Fibroblast of skin of back (primary cell): ENCODE results near the gene TSPYL2. TPM values are rescaled to one million over a fixed set of nuclear protein-coding genes. Genes with fewer than 3 reads are reported as not detected.

Source experiments
- DNase-seq: peaks from one replicate; pipeline ENCODE4 v3.0.0-alpha.2; 2013
- polyA plus RNA-seq, 2 experiments: library from polyadenylated mRNA; unstranded; fragments of 120-200 nt; gene quantifications; one replicate each; pipeline ENCODE4 v1.2.1, GENCODE V29; 2013; ENCODE audit not compliant: insufficient read length in 2 of 2

Gene TSPYL2
- 16.2 TPM for polyA plus RNA-seq (2013, experiment 1 of 2; ENCODE audit: insufficient read length)
- polyA plus RNA-seq (2013, experiment 2 of 2; ENCODE audit: insufficient read length) = 16.9 TPM

DNA sequence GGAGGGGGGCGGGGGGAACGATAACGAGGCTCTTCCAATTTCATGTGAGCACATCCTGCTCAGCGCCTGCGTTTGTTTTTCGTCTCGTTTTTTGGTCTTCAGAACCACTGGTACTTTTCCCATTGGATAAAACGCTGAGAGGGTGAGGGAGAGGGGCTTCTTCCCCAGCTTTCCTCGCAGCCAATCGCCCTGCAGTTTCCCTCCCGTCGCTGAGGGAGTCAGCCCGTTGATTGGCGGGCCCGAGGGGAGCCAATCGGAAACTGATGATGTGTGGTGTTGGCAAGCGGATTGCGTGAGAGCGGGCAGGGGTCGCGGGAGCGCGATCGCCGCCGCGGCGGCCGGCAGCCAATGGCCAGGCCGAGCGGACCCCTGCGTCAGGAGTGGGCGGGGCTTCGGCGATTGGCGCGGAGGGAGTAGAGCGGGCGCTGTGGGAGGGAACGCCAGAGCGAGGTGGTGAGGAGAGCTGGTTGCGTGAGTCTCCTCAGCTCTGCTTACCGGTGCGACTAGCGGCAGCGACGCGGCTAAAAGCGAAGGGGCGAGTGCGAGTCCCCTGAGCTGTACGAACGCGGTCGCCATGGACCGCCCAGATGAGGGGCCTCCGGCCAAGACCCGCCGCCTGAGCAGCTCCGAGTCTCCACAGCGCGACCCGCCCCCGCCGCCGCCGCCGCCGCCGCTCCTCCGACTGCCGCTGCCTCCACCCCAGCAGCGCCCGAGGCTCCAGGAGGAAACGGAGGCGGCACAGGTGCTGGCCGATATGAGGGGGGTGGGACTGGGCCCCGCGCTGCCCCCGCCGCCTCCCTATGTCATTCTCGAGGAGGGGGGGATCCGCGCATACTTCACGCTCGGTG lies at the start of gene TSPYL2:
Gene TSPYL2, plus strand, starts transcription at position 443 of the 848 bp plus-strand sequence. Its CDS starts 132 bp downstream, at position 575.
- peak; percentile 97 for DNase-seq

DNA sequence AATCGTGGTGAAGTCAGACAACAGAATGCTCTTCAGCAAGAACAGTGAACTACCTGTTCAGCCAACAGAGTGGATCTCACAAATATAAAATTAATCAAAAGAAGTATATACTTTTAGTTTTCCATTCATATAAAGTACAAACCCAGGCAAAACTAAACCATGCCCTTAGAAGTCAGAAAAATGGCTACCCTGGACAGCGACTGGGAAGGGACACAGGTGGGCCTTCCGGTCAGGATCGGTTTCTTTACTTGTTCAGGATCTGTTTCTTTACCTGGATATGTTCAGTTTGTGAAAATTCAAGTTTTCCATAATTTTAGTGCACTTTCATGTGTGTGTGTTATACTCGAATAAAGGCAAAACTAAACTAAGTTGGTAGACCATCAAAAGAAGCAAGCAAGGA lies 46.0 kb upstream of the TSPYL2 start:
- no peak for DNase-seq

DNA sequence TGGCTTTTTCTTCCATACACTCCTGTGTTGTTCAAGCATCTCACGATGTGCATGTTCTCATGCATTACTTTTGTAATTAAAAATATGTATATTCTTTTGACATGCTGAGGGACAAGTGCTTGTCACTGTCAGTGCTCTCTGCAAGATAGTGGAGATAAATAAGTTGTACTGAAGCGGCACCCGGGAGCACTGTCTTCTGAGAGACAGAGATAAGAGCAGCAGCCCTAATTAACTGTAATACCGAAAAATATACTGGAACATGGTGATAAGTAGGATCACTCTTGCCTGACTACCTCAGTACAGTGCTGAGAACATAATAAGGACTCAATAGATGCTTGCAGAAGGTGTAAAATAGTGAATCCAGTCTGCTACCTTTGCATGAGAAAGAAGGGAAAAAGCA lies 42.9 kb upstream of the TSPYL2 start:
- no peak for DNase-seq

DNA sequence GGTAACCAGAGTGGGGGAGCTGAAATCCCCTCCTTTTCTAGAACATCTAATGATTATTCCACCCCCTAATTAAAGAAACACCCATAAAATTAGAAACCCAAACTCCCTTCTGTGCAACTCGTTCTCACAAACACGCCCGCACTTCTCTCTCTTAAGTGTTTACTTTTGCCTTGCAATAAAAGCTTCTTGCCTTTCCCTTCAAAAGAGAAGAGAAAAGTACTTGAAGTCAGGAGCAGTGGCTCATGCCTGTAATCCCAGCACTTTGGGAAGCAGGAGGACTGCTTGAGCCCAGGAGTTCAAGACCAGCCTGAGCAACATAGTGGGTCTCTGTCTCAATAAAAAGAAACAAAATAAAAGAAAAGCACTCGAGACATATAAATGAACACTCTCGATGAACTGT lies 37.2 kb upstream of the TSPYL2 start:
- no peak for DNase-seq

DNA sequence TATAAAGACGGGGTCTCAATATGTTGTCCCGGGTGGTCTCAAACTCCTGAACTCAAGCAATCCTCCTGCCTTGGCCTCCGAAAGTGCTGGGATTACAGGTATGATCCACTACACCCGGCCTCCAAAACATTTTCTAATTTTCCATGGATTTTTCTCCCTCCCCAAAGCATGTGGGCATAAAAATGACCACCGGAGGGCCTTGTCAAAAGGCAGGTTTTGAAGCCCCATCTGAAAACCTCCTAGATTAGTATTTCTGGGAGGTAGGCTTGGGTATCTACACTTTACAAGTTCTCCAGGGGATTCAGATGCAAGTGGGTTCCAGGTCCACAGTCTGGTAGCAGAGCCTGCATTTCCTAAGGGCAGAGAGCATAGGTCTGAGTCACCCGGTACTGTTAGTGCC lies 34.9 kb upstream of the TSPYL2 start:
- DNase-seq = peak; percentile 35

DNA sequence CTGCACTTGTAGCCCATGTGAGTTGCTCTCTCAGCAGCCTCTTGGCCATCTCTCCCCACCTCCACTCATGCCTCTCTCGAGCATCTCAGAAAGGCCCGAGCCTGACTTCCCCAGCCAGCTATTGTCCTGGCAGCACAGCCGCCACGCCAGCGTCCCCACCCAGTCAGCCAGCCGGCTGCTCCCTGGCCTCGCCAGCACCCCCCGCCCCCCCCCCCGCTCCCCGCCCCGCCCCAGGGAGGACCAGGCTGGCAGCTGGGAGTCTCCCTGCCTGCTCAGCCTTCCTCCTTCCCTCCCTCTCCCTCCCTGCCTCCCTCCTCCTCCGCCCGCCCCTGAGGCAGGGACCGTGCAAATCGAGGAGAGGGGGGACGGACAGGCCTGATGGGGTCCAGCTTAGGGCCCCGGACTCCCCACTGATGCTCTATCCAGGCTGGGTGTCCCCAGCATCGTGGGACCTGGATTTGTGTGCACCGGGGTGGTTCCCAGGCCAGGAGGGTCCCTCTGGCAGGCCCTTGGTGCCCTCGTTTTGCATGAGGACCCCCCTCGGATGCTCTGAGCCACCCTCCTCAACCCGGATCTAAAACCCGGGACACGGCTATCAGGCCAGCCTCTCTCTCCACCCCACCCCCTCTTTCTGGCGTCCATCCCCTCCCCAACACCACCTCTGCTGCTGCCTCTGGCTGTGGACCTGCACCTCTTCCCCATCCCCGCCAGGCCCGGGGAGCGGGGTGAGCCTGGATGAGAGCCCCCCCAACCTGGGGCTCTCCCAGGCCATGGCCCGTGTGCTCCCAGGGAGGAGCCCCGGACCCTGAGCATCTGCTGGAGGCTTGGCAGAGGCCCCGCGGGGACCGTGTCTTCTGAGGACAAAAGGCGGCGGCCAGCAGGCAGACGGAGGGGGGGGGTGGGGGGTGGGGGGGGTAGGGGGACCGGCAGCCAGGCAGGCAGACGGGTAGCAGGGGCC lies 33.7 kb upstream of the TSPYL2 start, which contains the start of gene GPR173:
Gene GPR173, plus strand, starts transcription at position 621 of the 958 bp plus-strand sequence. CDS start 27,833 bp downstream, outside the sequence.
- peak; percentile 79 for DNase-seq

DNA sequence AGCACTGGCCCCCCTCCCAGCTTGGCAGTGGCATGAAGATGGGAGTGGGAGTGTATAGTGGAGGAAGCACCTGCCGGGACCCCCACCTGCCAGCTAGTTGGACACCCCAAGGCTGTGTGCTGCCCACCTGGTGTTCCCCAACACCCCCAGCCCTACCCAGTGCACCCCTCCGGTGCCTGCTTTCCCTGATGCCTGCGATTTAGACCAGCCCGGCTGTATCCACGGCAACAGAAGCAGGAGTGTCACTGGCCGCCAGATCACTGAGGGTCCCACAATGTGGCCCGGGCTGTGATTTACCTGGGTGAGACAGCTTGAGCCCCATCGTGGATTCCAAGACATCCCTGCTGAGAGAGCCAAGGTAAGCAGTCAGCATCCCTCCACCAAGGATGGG lies 33.0 kb upstream of the TSPYL2 start:
- DNase-seq = no peak

DNA sequence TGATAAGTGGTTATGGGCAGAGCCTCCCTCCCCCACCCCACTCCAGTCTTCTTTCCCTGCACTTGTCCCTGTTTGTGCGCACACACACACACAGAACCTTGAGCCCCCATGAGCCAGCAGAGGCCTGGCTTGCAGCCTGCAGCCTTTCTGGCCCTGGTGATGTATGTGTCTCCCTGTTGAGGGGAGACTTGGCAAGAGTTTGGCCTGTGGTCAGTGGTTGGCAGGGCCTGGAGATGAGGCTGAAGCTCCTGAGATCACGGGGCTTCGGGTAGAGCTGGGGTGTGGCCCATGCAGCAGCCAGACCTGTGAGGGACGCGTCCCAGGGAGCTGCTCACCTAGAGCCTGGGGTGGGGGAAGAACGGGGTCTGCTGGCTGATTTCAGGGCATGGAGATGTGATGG lies 31.3 kb upstream of the TSPYL2 start:
- no peak for DNase-seq

DNA sequence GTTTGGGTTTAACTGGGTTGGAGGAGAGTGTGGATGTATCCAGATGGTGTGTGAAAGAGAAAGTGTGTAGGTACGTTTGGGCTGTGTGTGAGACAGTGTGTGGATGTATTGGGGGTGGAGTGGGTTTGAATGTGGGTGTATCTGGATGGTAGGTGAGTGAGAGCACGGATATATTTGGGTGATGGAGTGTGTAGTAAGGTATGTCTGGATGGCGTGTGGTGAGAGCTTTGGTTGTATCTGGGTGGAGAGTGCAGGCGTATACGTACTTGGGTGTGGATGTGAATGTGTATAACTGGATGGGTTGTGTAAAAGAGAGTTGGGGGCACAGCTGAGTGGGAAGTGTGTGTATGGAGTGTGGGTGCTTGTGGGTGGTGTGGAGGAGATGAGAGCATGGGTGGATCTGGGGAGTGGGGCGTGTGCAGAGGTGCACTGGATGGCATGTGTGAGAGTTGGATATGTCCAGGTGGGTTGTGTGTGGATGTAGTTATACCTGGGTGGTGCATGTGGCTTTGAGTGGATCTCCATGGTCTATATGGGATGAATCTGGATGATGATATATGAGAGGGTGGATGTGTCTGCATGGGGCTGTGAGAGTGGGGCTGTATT lies 26.8 kb upstream of the TSPYL2 start:
- DNase-seq = no peak

DNA sequence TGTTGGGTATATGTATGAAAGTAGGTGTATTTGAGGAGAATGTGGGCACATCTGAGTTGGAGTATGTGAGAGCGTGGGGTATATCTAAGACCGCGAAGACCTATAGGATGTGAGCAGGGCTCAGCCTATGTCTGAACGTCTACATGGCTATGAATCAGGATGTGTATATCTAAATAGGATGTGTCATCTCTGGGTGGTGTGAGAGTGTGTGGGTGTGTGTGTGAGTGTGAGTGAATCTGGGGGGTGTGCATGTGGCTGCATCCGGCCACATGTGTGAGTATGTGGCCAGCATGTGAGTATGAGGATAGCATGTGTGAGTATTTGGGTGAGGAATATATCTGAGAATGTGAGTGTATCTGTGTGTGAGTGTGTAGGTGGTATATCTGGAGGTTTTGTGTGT lies 25.9 kb upstream of the TSPYL2 start:
- no peak for DNase-seq

DNA sequence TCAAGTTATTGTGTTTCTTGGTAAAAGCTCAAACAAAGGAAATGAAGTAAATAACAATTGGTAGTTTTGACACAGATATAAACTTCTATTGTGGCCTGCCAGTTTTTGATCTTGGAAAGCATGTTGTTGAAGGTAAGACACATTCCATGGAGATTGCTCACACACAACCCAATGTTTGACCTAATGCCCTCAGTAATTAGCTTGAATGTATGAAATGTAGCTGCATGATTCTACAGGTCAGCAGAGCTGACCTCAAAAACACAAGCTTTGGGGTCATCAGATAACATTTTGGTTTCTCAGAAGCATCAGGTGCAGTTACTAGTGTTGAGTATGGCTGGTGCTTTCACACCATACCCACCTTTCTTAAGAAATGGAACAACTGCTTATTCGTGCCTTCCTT lies 17.1 kb upstream of the TSPYL2 start:
- no peak for DNase-seq

DNA sequence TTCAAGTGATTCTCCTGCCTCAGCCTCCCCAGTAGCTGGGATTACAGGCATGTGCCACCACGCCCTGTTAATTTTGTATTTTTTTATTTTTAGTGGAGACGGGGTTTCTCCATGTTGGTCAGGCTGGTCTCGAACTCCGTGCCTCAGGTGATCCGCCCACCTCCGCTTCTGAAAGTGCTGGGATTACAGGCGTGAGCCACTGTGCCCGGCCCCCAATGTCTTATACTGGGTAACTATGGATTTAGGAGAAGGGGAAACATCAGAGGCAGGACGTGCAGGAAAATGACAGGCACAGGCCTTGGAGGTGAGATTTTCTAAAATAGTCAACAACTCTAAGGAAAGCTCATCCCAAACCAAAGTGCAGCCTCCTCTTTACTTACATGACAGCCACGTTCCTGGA lies 11.1 kb upstream of the TSPYL2 start:
- no peak for DNase-seq

DNA sequence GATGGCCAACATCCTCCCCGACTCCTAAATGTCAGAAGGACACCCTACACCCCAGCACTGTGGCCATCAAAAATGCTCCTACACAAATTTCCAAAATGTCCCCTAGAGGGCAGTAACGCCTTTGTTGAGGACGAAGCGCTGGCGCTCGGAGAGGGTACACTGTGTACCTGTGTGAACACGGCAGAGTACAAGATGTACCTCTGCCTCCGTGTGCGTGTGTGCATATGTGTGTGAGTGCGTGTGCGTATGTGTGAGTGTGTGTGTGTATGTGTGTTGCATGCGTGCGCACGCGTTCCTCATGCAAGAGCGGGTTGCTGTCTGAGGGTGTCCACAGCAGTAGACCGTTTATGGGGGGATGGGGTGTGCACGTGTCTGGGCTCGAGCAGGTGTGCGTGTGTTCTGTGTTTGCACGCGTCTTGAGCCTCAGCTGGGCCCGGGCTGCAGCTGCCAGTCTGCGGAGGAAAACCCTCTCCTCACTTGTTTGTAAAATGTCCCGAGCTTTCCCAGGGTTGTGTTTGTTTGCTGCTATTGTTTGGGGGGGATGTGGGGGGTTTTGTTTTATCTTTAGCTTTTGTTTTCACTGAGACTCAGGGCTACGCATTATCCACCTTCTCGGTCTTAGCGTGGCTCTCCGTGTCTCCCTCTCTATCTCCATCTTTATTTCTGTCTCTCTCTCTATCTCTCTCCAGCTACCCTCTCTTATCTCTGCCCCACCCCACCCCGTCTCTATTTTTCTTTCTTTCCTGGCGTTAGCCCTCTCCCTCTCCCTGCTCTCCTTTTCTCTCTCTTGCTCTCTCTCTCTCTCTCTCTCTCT lies 10.4 kb upstream of the TSPYL2 start:
- DNase-seq = peak; percentile 52

DNA sequence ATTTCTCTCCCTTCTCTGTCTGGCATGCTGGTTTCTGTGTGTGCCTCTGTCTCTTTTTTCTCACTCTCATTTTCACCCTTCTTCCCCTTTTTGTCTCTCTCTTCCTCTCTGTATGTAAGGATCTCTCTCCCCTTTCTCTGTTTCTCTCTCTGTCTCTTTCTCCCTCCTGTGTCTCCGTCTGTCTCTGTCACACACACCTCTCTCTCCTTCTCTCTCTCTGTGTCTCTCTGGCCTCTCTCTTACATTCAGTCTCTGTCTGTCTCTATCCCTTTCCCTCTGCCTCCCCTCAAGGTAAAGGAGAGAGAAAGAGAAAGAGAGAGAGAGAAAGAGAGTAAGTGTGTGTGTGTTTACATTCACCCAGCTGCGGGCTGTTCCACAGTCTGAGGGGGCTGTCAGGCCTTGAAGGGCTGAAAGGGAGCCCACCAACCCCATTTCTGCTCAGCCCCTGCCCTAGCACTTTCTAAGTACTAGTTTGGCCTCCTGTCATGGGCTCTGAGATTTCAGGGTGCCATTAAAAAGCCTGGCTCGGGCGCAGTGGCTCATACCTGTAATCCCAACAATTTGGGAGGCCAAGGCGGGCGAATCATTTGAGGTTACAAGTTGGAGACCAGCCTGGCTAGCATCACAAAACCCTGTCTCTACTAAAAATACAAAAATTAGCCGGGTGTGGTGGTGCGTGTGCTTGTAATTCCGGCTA lies 9.6 kb upstream of the TSPYL2 start:
- no peak for DNase-seq

DNA sequence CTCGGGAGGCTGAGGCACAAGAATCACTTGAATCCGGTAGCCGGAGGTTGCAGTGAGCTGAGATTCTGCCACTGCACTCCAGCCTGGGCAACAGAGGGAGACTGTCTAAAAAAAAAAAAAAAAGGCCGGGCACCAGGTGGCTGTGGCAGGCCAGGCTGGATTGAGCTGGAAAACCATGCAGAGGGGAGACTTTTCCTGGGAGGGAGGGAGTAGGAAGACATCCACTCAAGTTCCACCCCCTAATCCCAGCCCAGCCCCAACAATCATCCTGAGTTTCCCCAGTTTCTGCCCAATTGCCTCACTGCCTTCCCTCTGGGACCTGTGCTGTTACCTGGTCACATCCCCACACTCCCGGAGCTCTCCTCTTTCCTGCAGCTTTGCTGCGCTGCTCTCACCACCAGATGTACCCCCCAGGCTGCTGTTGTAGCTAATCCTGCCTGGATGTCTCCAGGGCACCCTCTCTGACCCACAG lies 9.0 kb upstream of the TSPYL2 start:
- DNase-seq = no peak

DNA sequence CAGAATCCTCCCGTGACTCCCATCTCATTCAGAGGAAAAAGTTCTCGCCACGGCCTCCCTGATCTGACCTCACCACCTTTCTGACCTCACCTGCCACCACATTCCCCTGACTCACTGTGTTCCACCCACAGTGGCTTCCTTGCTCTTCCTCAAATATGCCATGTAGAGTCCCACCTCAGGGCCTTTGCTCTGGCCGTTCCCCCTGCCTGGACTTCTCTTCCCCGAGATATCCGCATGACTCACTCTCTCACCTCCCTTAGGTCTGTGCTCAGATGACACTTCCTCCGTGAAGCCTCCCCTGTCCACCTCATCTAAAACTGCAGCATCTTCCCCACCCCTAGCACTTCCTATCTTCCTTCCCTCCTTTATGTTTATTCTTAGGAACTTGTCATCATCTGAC lies 7.2 kb upstream of the TSPYL2 start:
- DNase-seq = no peak

DNA sequence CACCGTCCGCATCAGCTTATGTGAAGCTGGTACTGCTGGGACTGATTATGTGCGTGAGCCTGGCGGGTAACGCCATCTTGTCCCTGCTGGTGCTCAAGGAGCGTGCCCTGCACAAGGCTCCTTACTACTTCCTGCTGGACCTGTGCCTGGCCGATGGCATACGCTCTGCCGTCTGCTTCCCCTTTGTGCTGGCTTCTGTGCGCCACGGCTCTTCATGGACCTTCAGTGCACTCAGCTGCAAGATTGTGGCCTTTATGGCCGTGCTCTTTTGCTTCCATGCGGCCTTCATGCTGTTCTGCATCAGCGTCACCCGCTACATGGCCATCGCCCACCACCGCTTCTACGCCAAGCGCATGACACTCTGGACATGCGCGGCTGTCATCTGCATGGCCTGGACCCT lies 5.5 kb upstream of the TSPYL2 start:
- DNase-seq = no peak

DNA sequence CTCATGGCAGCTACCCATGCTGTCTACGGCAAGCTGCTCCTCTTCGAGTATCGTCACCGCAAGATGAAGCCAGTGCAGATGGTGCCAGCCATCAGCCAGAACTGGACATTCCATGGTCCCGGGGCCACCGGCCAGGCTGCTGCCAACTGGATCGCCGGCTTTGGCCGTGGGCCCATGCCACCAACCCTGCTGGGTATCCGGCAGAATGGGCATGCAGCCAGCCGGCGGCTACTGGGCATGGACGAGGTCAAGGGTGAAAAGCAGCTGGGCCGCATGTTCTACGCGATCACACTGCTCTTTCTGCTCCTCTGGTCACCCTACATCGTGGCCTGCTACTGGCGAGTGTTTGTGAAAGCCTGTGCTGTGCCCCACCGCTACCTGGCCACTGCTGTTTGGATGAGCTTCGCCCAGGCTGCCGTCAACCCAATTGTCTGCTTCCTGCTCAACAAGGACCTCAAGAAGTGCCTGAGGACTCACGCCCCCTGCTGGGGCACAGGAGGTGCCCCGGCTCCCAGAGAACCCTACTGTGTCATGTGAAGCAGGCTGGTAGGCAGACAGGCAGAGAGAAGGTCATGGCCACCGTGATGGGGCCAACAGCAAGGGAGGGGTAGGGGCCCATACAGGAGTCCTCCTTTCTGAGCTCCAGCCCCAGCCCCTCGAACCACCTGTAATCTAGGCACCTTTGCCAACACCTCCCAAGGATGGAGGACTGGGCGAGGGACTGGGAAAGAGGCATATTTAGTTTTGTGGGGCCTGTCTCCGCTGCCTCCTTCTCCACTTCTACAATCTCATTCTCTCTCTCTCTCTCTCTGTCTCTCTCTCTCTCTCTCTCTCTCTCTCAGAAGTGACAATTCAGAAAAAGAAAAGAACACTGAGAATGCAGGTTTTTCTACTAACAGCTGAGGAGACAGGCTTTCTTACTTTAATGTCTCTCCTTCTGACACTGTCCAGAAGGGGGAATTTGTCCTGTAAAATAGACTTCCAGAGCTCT lies 4.7 kb upstream of the TSPYL2 start:
- no peak for DNase-seq

DNA sequence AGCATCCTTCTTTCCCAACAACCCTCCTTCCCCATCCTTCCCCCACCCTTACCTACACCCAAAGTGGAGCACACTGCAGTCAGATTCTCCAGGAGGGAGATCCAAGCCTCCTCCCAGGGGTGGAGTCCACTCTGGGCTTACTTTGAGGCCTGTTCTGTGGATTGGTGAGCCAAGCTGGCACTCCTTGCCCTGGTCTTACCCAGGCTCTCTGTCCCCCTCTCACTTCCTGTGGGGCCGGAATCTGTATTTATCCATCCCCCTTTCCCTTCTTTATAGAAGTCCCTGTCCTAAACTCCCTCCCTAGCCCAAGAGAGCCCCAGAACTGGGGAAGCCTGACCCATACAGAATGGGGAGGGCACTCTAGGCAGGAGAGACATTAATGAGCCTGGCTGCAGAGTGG lies 3.2 kb upstream of the TSPYL2 start:
- no peak for DNase-seq
